ENCODE measurements around the gene RAB8B. TPM values are rescaled to one million over a fixed set of nuclear protein-coding genes. Genes with fewer than 3 reads are reported as not detected.

The RAB8B gene
- total RNA-seq, 2 donors from 2014 or later: 21.9 to 28.8 TPM

DNA sequence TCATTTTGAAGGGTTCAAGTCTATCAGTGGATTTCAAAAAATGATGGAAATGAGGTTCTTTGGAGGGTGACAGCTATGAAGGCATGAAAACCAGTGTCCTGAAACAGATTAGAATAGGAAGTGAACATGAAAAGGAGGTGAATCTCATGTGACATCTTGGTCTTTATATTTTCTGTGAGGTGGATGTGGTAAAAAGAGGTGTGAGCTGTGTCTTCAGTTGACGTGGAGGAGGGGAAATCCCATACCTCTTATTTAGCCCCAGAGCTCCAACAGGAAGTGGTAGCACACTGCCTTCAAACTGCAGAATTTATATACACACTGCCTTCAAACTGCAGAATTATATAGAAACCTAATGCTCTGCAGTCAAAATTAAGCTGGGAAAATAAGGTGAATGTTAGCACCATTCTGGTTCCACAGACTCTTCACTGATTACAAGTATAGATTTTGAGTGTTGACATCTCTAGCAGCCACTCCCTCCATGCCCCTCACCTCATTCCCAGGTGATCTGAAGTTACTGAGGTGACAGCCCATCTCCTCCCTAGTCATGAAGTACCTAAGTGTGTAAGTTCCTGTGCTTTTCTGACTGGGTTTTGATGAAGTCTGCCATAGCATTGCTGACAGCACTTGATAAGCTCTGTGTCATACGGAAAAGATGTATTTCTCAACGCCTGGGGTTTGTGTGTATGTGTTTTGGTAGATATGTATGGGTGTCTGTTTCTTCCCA, 2.7 kb downstream of the RAB8B start:
- H3K4me1 Mint-ChIP-seq: peaks cover 49% of the 10 kb centered on the region
- no peak overlapping the region for H3K4me3 Mint-ChIP-seq
- TF ChIP-seq, protein P1, sequence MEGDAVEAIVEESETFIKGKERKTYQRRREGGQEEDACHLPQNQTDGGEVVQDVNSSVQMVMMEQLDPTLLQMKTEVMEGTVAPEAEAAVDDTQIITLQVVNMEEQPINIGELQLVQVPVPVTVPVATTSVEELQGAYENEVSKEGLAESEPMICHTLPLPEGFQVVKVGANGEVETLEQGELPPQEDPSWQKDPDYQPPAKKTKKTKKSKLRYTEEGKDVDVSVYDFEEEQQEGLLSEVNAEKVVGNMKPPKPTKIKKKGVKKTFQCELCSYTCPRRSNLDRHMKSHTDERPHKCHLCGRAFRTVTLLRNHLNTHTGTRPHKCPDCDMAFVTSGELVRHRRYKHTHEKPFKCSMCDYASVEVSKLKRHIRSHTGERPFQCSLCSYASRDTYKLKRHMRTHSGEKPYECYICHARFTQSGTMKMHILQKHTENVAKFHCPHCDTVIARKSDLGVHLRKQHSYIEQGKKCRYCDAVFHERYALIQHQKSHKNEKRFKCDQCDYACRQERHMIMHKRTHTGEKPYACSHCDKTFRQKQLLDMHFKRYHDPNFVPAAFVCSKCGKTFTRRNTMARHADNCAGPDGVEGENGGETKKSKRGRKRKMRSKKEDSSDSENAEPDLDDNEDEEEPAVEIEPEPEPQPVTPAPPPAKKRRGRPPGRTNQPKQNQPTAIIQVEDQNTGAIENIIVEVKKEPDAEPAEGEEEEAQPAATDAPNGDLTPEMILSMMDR (conservative IDR thresholded peaks at IDR 0.05): no peak
- Histone ChIP-seq H3K4me1 (ENCODE audit: control insufficient read depth, insufficient read depth, low read length) (peaks cover 5% of the 10 kb centered on the region), H3K4me3 (ENCODE audit: low read length) (no peak overlapping the region), H3K27ac (ENCODE audit: low read depth, low read length) (no peak overlapping the region), H3K27me3 (ENCODE audit: control insufficient read depth, insufficient read depth, low read length, poor library complexity, severe bottlenecking) (peaks cover 7% of the 10 kb centered on the region), H3K9ac (ENCODE audit: extremely low read depth, low read length, poor library complexity, severe bottlenecking) (no peak overlapping the region), H3K36me3 (ENCODE audit: control insufficient read depth, insufficient read depth, low read length) (no peaks in the 10 kb centered on the region), H3K9me3 (ENCODE audit: control insufficient read depth, low read length) (no peaks in the 10 kb centered on the region)
- DNase-seq: no peak
- no peaks in the 10 kb centered on the region for H3K9me3 Mint-ChIP-seq
- WGBS, 2 experiments (ENCODE audit: insufficient coverage in 1 of 2, insufficient read length in 1 of 2): 97% methylated on average over 3 of the region's 3 CpGs; no CpG with 5 or more reads in 1 of the 2 experiments
- peaks cover 3% of the 10 kb centered on the region for H3K27me3 Mint-ChIP-seq (ENCODE audit: insufficient read depth)
- H3K27ac Mint-ChIP-seq: no peak overlapping the region
- H3K36me3 Mint-ChIP-seq (ENCODE audit: low read depth): no peaks in the 10 kb centered on the region

DNA sequence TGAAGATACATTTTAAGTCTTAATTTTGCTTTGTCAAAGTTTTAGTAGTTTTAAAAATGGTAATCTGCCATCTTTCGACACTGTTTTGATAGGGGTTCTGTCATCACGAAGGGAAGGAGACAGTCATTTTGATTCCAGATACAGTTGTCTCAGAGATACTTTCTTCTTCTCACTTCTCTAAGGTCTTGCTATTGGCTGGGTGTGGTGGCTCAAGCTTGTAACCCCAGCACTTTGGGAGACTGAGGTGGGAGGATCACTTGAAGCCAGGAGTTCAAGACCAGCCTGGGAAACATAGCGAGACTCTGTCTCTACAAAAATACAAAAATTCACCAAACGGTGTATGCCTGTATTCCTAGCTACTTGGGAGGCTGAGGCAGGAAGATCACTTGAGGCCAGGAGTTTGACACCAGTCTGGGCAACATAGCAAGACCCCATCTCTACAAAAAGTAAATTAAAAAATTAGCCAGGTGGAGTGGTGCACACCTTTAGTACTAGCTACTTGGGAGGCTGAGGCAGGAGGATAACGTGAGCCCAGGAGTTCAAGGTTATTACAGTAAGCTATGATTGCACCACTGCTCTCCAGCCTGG, 3.3 kb downstream of the RAB8B start:
- no peaks in the 10 kb centered on the region for H3K36me3 Mint-ChIP-seq (ENCODE audit: low read depth)
- Histone ChIP-seq H3K9me3 (ENCODE audit: control insufficient read depth, low read length) (no peaks in the 10 kb centered on the region), H3K36me3 (ENCODE audit: control insufficient read depth, insufficient read depth, low read length) (no peaks in the 10 kb centered on the region), H3K4me3 (ENCODE audit: low read length) (no peak overlapping the region), H3K27ac (ENCODE audit: low read depth, low read length) (no peak overlapping the region), H3K4me1 (ENCODE audit: control insufficient read depth, insufficient read depth, low read length) (peaks cover 5% of the 10 kb centered on the region), H3K9ac (ENCODE audit: extremely low read depth, low read length, poor library complexity, severe bottlenecking) (no peak overlapping the region), H3K27me3 (ENCODE audit: control insufficient read depth, insufficient read depth, low read length, poor library complexity, severe bottlenecking) (peaks cover 6% of the 10 kb centered on the region)
- peaks cover under 1% of the 10 kb centered on the region for H3K27me3 Mint-ChIP-seq (ENCODE audit: insufficient read depth)
- H3K4me3 Mint-ChIP-seq: no peak overlapping the region
- no peak for DNase-seq
- peaks cover 53% of the 10 kb centered on the region for H3K4me1 Mint-ChIP-seq
- H3K9me3 Mint-ChIP-seq: no peaks in the 10 kb centered on the region
- 95% methylated on average over 4 to 5 of the region's 5 CpGs for WGBS, 2 experiments (ENCODE audit: insufficient coverage in 1 of 2, insufficient read length in 1 of 2)
- H3K27ac Mint-ChIP-seq: no peak overlapping the region
- TF ChIP-seq, protein P1 (conservative IDR thresholded peaks at IDR 0.05): no peak

DNA sequence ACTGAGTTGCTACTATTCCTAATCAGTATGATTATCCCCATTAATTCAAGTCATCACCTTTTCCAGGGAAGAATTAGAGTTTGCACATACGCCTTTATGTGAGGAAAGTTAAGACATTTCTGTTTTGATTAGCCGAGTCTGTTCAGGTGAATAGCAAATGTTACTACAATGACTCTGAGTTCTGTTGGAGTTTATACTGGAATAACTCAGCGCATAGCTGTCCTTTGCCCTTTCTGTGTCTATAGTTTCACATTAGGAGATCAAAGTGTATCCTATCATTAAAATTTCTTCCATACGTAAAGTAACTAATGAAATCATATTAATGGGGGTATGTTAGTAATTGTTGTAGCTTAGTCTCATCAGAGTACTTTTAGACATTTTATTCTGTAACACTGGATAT, 4.9 kb downstream of the RAB8B start:
- H3K4me3 Mint-ChIP-seq: no peak overlapping the region
- DNase-seq: no peak
- no peaks in the 10 kb centered on the region for H3K4me1 ChIP-seq (ENCODE audit: control insufficient read depth, insufficient read depth, low read length)
- TF ChIP-seq, protein P1 (conservative IDR thresholded peaks at IDR 0.05): no peak
- peaks cover 61% of the 10 kb centered on the region for H3K4me1 Mint-ChIP-seq
- no peaks in the 10 kb centered on the region for H3K9me3 Mint-ChIP-seq
- no peaks in the 10 kb centered on the region for H3K27me3 ChIP-seq (ENCODE audit: control insufficient read depth, insufficient read depth, low read length, poor library complexity, severe bottlenecking)
- no peaks in the 10 kb centered on the region for H3K36me3 Mint-ChIP-seq (ENCODE audit: low read depth)
- WGBS, 2 experiments (ENCODE audit: insufficient coverage in 1 of 2, insufficient read length in 1 of 2): 85 to 86% methylated on average over 3 to 4 of the region's 4 CpGs
- H3K9me3 ChIP-seq (ENCODE audit: control insufficient read depth, low read length): no peaks in the 10 kb centered on the region
- H3K9ac ChIP-seq (ENCODE audit: extremely low read depth, low read length, poor library complexity, severe bottlenecking): no peak overlapping the region
- no peak overlapping the region for H3K27ac ChIP-seq (ENCODE audit: low read depth, low read length)
- no peak overlapping the region for H3K4me3 ChIP-seq (ENCODE audit: low read length)
- H3K27ac Mint-ChIP-seq: no peak overlapping the region
- no peaks in the 10 kb centered on the region for H3K36me3 ChIP-seq (ENCODE audit: control insufficient read depth, insufficient read depth, low read length)
- H3K27me3 Mint-ChIP-seq (ENCODE audit: insufficient read depth): no peaks in the 10 kb centered on the region
